NCI-H146 treated with DMSO at 0.1 percent for 48 hours (cell line): Measurements from ENCODE around the gene NGEF.

Experiments
- DNase-seq: peaks from one replicate; lab custom pipeline; 2025; ENCODE audit not compliant: unreplicated experiment; lab: John Stamatoyannopoulos, UW

Gene NGEF

GRCh38 chr2:233047206-233047605 is 34.1 kb upstream of the NGEF start:
- DNase-seq, result no peak

DNA sequence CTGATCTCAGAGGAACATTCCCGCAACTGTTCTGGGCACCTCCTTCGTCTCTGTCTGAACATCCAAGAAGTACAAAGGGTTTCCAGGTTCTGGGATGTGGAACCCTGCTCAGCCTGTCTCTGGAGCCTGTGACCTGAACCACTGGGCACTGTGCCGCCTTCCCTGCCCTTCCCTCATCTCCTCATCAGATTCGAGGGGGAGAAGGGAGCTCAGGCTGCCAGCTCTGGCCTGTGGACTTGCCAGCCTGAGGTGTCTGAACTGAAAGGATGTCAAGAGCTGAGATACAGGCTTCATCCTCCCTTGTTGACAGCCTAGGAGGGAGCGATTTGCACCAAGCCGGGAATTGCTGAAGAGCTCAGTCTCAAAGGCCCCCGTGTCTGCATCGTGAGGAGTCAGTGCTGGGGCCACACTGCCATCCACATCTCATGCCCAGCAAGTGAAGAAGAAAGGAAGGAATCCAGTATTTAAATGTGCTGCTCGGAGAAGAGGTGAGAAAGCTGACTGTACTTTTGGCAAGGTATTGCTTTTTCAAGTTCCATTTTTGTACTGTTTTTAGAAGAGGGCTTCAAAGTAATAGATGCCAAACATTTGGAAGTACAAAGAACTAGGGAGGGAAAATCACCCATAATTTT is 32.0 kb upstream of the NGEF start:
- DNase-seq, result no peak

GRCh38 chr2:233042549-233042948 is 29.5 kb upstream of the NGEF start:
- DNase-seq, result no peak

DNA sequence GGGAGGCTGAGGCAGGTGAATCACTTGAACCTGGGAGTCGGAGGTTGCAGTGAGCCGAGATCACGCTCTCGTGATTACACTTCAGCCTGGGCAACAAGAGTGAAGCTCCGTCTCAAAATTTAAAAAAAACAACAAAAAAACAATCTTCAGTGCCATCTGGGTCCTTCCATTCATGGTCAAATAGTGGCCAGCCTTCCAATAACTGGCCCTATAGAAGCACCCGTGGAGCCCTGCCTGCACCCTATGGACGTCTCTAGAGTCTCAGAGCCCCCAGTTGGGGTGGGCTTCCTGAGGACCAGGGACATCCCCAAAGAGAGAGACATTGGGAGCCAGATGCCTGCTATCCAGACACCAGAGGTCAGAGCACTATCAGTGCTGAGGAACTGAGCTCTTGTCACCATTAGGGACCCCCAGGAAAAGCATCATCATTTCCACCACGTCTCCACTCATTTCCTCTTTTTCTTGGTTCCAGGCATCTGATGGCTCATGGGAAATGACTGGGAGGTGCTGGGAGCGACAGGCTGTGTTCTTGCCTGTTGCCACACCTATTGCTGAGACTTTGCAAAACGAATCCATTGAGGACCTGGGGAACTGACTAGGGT is 28.8 kb upstream of the NGEF start:
- DNase-seq, result no peak

- DNase-seq, result no peak
These were observed 27.5 kb upstream of the NGEF start for GRCh38 chr2:233040571-233040970.

GRCh38 chr2:233039846-233040530 is 26.9 kb upstream of the NGEF start:
- DNase-seq, result no peak

GRCh38 chr2:233039212-233039845 is 26.3 kb upstream of the NGEF start:
- no peak for DNase-seq

GRCh38 chr2:233037078-233037477 is 24.0 kb upstream of the NGEF start:
- DNase-seq, result no peak

GRCh38 chr2:233036162-233036838 is 23.2 kb upstream of the NGEF start:
- DNase-seq, result no peak

GRCh38 chr2:233035426-233036161 is 22.5 kb upstream of the NGEF start:
- no peak for DNase-seq

GRCh38 chr2:233034091-233034882 is 21.2 kb upstream of the NGEF start:
- no peak for DNase-seq

GRCh38 chr2:233033672-233034071 is 20.6 kb upstream of the NGEF start:
- no peak for DNase-seq

DNA sequence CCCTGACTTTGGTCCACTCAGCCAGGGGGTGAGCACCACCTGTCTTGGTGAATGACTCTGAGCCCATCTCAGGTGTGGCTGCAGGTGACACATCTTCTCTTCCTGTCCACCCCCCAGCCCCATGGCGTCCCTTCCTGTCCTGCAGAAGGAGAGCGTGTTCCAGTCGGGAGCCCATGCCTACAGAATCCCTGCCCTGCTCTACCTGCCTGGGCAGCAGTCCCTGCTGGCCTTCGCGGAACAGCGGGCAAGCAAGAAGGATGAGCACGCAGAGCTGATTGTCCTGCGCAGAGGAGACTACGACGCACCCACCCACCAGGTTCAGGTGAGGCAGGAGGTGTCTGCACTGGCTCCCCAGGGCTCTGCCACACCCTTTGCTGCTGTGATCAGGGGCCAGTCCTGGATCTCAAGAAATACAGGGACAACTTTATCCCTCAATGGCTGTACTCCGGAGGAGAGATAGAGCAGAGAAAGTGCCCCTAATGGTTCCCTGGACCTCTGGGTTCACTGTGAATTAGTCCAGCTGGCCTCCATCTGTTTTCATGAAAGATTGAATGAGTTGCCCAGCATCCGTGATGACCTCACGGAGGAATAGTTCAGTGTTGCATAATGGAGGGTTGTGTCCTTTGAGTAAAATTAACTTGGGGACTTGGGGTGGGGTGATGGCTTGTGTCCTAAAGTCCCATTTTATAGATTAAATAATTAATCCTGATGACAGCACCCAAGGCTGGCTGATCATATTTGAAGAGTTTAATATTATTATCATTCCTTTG is 19.7 kb upstream of the NGEF start, which contains the start of gene NEU2:
TSS of gene NEU2 (plus strand) at position 122 of the 770 bp plus-strand sequence. CDS start at position 122, 0 bp downstream.
- DNase-seq, result no peak

GRCh38 chr2:233031556-233032500 is 18.8 kb upstream of the NGEF start:
- no peak for DNase-seq

DNA sequence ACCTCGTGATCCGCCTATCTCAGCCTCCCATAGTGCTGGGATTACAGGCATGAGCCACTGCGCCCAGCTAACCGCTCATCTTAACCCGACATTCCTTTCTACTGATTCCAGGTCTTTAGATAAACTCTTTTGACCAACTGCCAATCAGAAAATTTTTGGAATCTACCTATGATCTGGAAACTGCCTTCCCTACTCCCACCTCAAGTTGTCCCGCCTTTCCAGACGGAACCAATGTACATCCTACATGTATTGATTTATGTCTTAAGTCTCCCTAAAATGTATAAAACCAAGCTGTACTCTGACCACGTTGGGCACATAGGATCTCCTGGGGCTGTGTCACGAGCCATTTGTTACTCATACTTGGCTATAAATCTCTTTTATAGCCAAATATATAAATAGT is 16.3 kb upstream of the NGEF start:
- no peak for DNase-seq

DNA sequence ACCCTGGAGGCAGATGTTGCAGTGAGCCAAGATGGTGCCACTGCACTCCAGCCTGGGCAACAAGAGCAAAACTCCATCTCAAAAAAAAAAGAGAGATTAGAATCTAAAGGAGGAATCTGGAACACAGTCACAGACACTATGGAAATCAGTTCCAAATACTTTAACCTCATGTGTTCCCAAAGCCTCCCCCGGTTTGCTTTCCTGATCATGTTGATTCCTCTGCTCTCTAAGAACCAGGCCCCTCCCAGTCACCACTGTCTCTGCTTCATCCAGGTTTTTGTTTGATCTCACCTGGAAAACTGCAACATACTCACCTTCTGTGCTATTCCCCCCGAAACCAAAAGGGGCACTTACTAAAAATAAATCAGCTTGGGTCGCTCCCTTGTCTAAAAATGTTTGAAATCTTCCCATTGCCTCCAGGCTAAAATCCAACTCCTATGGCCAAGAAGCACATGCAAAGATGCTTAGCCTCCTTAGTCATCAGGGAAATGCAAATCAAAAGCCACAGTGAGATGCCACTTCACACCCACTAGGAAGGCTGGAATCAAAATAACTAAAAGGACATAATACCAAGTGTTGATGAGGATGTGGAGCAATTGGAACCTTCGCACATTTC is 13.2 kb upstream of the NGEF start:
- DNase-seq, result no peak

GRCh38 chr2:233025706-233026105 is 12.7 kb upstream of the NGEF start:
- no peak for DNase-seq
